BJ (cell line): ENCODE results near the gene CNST. TPM values are rescaled to one million over a fixed set of nuclear protein-coding genes. Genes with fewer than 3 reads are reported as not detected.

Experiments used
- CTCF ChIA-PET: fragments of 350-600 bp; formaldehyde crosslinking; extraction: SDS; loops from one replicate; lab custom pipeline; 2021; ENCODE audit warnings: antibody characterized with exemption, inconsistent platforms; lab: Yijun Ruan, JAX
- POLR2A ChIA-PET: fragments of 300-600 bp; sonication (Branson Sonifier 250); formaldehyde crosslinking; extraction: SDS; loops from one replicate; lab custom pipeline; 2021; ENCODE audit warnings: antibody characterized with exemption; lab: Charles Lee
- DNase-seq: peaks from one replicate; pipeline ENCODE4 v3.0.0-alpha.2; 2011; ENCODE audit warnings: low read depth
- H3K27me3 ChIP-seq: 2 replicates; pipeline ENCODE4 v1.6.0; 2011; ENCODE audit warnings: low read length; ENCODE audit not compliant: control insufficient read depth, insufficient read depth
- H3K36me3 ChIP-seq: 2 replicates; pipeline ENCODE4 v1.5.1; 2011; ENCODE audit warnings: low read length; ENCODE audit not compliant: control insufficient read depth, insufficient read depth
- H3K4me3 ChIP-seq: 2 replicates; pipeline ENCODE4 v1.5.1; 2011; ENCODE audit warnings: low read depth, mild to moderate bottlenecking, control low read depth, low read length
- CTCF ChIP-seq: IDR thresholded peaks from 2 replicates; pipeline ENCODE4 v1.5.1; 2011; ENCODE audit warnings: low read depth, mild to moderate bottlenecking, control low read depth, inconsistent platforms, low read length, moderate library complexity; ENCODE audit not compliant: insufficient read depth
- polyA plus RNA-seq: library from polyadenylated mRNA; depleted of rRNA; stranded (reverse); fragments of >200 nt; gene quantifications from 2 replicates; pipeline ENCODE4 v1.2.3, GENCODE V29; 2011

Gene CNST
- polyA plus RNA-seq, 1 experiment, result 29.7 TPM

GRCh38 chr1:246679794-246680177 is 113.5 kb downstream of the CNST start:
- POLR2A ChIA-PET, result no interaction called here
- Histone ChIP-seq H3K4me3 (no peak overlapping the region), H3K36me3 (no peaks in the 10 kb centered on the region), H3K27me3 (no peaks in the 10 kb centered on the region)
- CTCF ChIA-PET, result interaction anchor here (0.7 to 3.7 kb wide), 5 partner anchors 9 to 79 kb away, joined by 3 to 14 read pairs (median 3); no protein-coding TSS in a partner anchor
- DNase-seq, result no peak
- TF ChIP-seq CTCF, result no peak

- POLR2A ChIA-PET, result no interaction called here
- Histone ChIP-seq H3K27me3 (no peaks in the 10 kb centered on the region), H3K4me3 (no peak overlapping the region), H3K36me3 (no peaks in the 10 kb centered on the region)
- TF ChIP-seq CTCF, result no peak
- no peak for DNase-seq
- CTCF ChIA-PET, result interaction anchor here (0.7 to 3.7 kb wide), 6 partner anchors 8 to 74 kb away, joined by 3 to 14 read pairs (median 4); no protein-coding TSS in a partner anchor
These were observed 113.9 kb downstream of the CNST start for GRCh38 chr1:246680190-246680589.

- H3K27me3 ChIP-seq, result no peaks in the 10 kb centered on the region
- ChIA-PET POLR2A (no interaction called here), CTCF (interaction anchor here (0.8 to 3.7 kb wide), 4 partner anchors 9 to 16 kb away, joined by 3 to 14 read pairs (median 4); no protein-coding TSS in a partner anchor)
- TF ChIP-seq CTCF, result no peak
- no peak for DNase-seq
- no peaks in the 10 kb centered on the region for H3K36me3 ChIP-seq
- no peak overlapping the region for H3K4me3 ChIP-seq
These were observed 114.5 kb downstream of the CNST start for GRCh38 chr1:246680696-246681130.

GRCh38 chr1:246681900-246682895 is 115.9 kb downstream of the CNST start:
- H3K36me3 ChIP-seq, result no peaks in the 10 kb centered on the region
- ChIA-PET POLR2A (no interaction called here), CTCF (interaction anchor here (1.2 to 3.7 kb wide), 4 partner anchors 8 to 139 kb away, joined by 3 to 14 read pairs (median 4); no protein-coding TSS in a partner anchor)
- H3K4me3 ChIP-seq, result no peak overlapping the region
- DNase-seq, result no peak
- H3K27me3 ChIP-seq, result no peaks in the 10 kb centered on the region
- no peak for TF ChIP-seq CTCF

GRCh38 chr1:246683521-246683920 is 117.3 kb downstream of the CNST start:
- Histone ChIP-seq H3K36me3 (no peaks in the 10 kb centered on the region), H3K4me3 (no peak overlapping the region), H3K27me3 (no peaks in the 10 kb centered on the region)
- ChIA-PET CTCF (interaction anchor here (0.7 to 1.4 kb wide), 4 partner anchors 12 to 201 kb away, joined by 3 to 4 read pairs (median 3); no protein-coding TSS in a partner anchor), POLR2A (no interaction called here)
- TF ChIP-seq CTCF, result no peak
- no peak for DNase-seq
